SU-DHL-6 (cell line): Measurements from ENCODE around the gene TYRO3.

Experiments used
- H2AFZ ChIP-seq: fragments of 200-600 bp; sonication (generic); 2 replicates; pipeline ENCODE4 v1.6.1; 2014; ENCODE audit warnings: low read depth, mild to moderate bottlenecking, moderate library complexity, mixed read lengths, antibody characterized with exemption, low read length; ENCODE audit not compliant: severe bottlenecking
- H3F3A ChIP-seq: fragments of 200-600 bp; shearing (Covaris generic); 2 replicates; pipeline ENCODE4 v1.6.0; 2016; ENCODE audit warnings: antibody characterized with exemption, mild to moderate bottlenecking; ENCODE audit not compliant: insufficient read depth
- H3K27ac ChIP-seq: fragments of 200-600 bp; sonication (generic); 2 replicates; pipeline ENCODE4 v1.5.1; 2016; ENCODE audit warnings: low read depth, mild to moderate bottlenecking, low read length, moderate library complexity, mixed read lengths
- H3K27me3 ChIP-seq: fragments of 200-600 bp; sonication (generic), shearing (Covaris generic); 2 replicates; pipeline ENCODE4 v1.6.0; 2014; ENCODE audit warnings: mild to moderate bottlenecking, low read length
- H3K36me3 ChIP-seq: fragments of 200-600 bp; sonication (generic); 2 replicates; pipeline ENCODE4 v1.6.1; 2014; ENCODE audit warnings: mild to moderate bottlenecking, low read length, mixed read lengths
- H3K4me2 ChIP-seq: fragments of 300-600, 200-600 bp; shearing (Covaris generic), sonication (generic); 2 replicates; pipeline ENCODE4 v1.6.0; 2014; ENCODE audit warnings: low read length, low read depth, mild to moderate bottlenecking; ENCODE audit not compliant: poor library complexity, severe bottlenecking
- H3K4me3 ChIP-seq: fragments of 200-600 bp; sonication (generic); 2 replicates; pipeline ENCODE4 v1.5.1; 2014; ENCODE audit warnings: antibody characterized with exemption, low read length, mild to moderate bottlenecking, mixed read lengths; ENCODE audit not compliant: insufficient read depth, poor library complexity, severe bottlenecking
- H3K79me2 ChIP-seq: fragments of 200-600 bp; sonication (generic); 2 replicates; pipeline ENCODE4 v1.6.1; 2014; ENCODE audit warnings: mild to moderate bottlenecking, low read length, moderate library complexity; ENCODE audit not compliant: insufficient read depth
- H3K9ac ChIP-seq: fragments of 200-600 bp; sonication (generic); 2 replicates; pipeline ENCODE4 v1.7.0; 2014; ENCODE audit warnings: mild to moderate bottlenecking, low read length
- H3K9me2 ChIP-seq: fragments of 200-600 bp; sonication (generic); replicated peaks from 2 replicates; pipeline ENCODE4 v1.6.1; 2014; ENCODE audit warnings: low read length; ENCODE audit not compliant: insufficient read depth
- H3K9me3 ChIP-seq: fragments of 200-600 bp; sonication (generic); 2 replicates; pipeline ENCODE4 v1.6.1; 2014; ENCODE audit warnings: low read length, mixed read lengths; ENCODE audit not compliant: insufficient read depth
- H4K20me1 ChIP-seq: fragments of 200-600 bp; sonication (generic); 2 replicates; pipeline ENCODE4 v1.6.1; 2014; ENCODE audit warnings: low read depth, mild to moderate bottlenecking, antibody characterized with exemption, low read length, moderate library complexity, mixed read lengths
- CTCF ChIP-seq: fragments of 200-600 bp; sonication (generic); IDR thresholded peaks from one replicate; pipeline ENCODE4 v1.5.1; 2017; ENCODE audit warnings: antibody characterized with exemption, mild to moderate bottlenecking, low read length, moderate library complexity; ENCODE audit not compliant: insufficient read depth, poor library complexity, severe bottlenecking
- EZH2phosphoT487 ChIP-seq: fragments of 200-600 bp; sonication (generic), shearing (Covaris generic); conservative IDR thresholded peaks from 2 replicates; pipeline ENCODE4 v1.6.1; 2018; ENCODE audit warnings: mild to moderate bottlenecking, antibody characterized with exemption, low read length, moderate library complexity, mixed read lengths

The TYRO3 gene

GRCh38 chr15:41511899-41512369 lies 47.1 kb upstream of the TYRO3 start:
- Histone ChIP-seq H3K9me3 (no peaks in the 10 kb centered on the region), H3K9ac (no peak overlapping the region), H3K27me3 (no peaks in the 10 kb centered on the region), H2AFZ (no peak overlapping the region), H3K79me2 (no peaks in the 10 kb centered on the region), H3K4me2 (no peak overlapping the region), H3K4me3 (no peak overlapping the region), H3K27ac (no peak overlapping the region), H3K9me2 (no peaks in the 10 kb centered on the region), H4K20me1 (no peaks in the 10 kb centered on the region), H3F3A (no peaks in the 10 kb centered on the region), H3K36me3 (no peaks in the 10 kb centered on the region)
- TF ChIP-seq EZH2phosphoT487 (no peak), CTCF (no peak)

DNA sequence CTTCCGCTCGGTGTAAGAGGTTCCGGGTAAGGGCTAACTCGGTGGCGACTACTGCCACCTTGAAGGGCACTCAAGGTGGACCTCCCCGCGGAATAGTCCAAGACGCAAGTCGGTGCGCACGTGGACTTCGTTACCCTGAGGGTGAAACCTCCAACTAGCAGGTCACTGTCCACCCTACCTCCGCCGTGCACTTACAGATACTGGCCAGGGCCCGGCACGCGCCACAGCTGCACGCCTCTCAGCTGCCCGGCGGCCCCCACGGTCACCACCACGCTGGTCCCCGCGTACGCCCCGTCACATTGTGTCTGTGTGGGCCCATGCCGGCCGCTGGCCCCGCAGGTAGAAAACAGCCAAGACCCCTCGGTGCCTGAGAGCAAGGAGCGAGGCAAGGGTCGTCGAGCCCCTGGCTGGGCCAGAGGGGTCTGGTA lies 46.5 kb upstream of the TYRO3 start:
- Histone ChIP-seq H3K9me3 (no peaks in the 10 kb centered on the region), H3K27me3 (no peaks in the 10 kb centered on the region), H2AFZ (no peak overlapping the region), H3K4me3 (no peak overlapping the region), H3K4me2 (no peak overlapping the region), H3K9me2 (no peaks in the 10 kb centered on the region), H3F3A (no peaks in the 10 kb centered on the region), H3K9ac (no peak overlapping the region), H3K27ac (no peak overlapping the region), H4K20me1 (no peaks in the 10 kb centered on the region), H3K36me3 (no peaks in the 10 kb centered on the region), H3K79me2 (no peaks in the 10 kb centered on the region)
- no peak for TF ChIP-seq EZH2phosphoT487

GRCh38 chr15:41512940-41513505 lies 46.0 kb upstream of the TYRO3 start:
- Histone ChIP-seq H3K4me2 (no peak overlapping the region), H3K9me3 (no peaks in the 10 kb centered on the region), H4K20me1 (no peaks in the 10 kb centered on the region), H3K4me3 (no peak overlapping the region), H3K9me2 (no peaks in the 10 kb centered on the region), H3K27ac (no peak overlapping the region), H3K27me3 (no peaks in the 10 kb centered on the region), H3K9ac (no peak overlapping the region), H2AFZ (no peak overlapping the region), H3K79me2 (no peaks in the 10 kb centered on the region), H3F3A (no peaks in the 10 kb centered on the region), H3K36me3 (no peaks in the 10 kb centered on the region)
- TF ChIP-seq EZH2phosphoT487 (no peak), CTCF (no peak)

DNA sequence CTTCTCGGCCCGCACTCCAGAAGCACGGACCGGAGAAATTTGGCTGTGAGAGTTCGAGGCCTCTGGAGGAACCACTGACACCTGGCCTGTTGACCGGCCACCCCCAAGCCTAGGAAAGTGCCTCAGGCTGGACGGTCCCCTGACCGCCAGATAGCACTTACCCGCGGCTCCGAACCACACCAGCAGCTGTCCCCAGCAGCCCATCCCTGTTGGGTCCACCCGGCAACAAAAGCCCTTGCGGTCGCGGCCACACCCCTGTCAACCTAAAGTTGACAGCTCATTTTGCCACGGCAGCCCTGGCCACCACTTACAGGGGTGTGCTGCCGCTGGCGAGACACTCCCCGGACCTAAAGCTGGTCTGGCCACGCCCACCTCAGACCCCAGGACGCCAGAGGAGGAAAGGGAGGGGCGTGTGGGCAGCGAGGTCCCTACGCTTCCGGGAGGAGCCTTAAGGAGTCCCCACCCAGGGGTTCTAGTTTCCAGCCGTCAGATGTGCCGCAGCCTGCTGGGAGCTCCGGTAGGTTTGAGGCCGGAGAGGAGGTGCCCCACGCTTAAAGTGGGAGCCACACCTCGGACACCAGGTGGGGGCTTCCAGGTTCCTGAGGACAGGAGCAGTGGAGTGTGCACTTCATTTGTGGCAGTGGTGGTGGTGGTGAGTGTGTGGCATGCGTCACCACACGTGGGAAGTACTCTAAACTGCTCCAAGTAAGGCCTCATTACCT lies 45.3 kb upstream of the TYRO3 start, which contains the start of gene LTK:
LTK (minus strand) TSS at position 322 of the 722 bp plus-strand sequence; CDS start at position 204, 118 bp downstream.
- Histone ChIP-seq H3K9me2 (no peaks in the 10 kb centered on the region), H3K9me3 (no peaks in the 10 kb centered on the region), H3F3A (no peaks in the 10 kb centered on the region), H3K27ac (no peak within 1 kb of the TSS), H4K20me1 (no peaks in the 10 kb centered on the region), H3K27me3 (no peaks in the 10 kb centered on the region), H3K4me2 (no peak within 1 kb of the TSS), H3K9ac (no peak within 1 kb of the TSS), H3K36me3 (no peaks in the 10 kb centered on the region), H3K4me3 (no peak within 1 kb of the TSS), H2AFZ (no peak within 1 kb of the TSS), H3K79me2 (no peaks in the 10 kb centered on the region)
- TF ChIP-seq CTCF (no peak), EZH2phosphoT487 (no peak)
